ENCODE results near the gene SLX4.

SLX4 gene

DNA sequence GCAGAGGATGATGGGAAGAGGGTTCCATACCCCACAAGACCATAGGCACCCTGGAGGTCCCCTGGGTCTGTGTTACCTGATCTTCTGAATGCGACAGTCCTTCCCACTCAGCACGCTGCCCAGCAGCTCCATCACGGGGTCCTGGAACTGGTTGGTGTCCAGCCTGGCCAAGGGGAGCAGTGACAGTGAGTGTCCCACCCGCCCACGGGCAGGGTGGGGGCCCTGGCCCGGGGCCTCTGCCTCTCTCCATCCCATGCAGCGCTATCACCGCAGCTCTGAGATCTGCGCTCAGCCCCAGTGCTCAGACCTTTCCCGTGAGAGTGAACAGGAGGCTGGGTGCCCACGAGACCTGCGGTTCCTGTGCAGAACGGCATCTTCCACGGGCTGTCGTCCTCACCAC lies 49.8 kb downstream of the SLX4 start:
- no peak for DNase-seq (ENCODE audit: insufficient read length, low spot score)
- FAIRE-seq: no peak

DNA sequence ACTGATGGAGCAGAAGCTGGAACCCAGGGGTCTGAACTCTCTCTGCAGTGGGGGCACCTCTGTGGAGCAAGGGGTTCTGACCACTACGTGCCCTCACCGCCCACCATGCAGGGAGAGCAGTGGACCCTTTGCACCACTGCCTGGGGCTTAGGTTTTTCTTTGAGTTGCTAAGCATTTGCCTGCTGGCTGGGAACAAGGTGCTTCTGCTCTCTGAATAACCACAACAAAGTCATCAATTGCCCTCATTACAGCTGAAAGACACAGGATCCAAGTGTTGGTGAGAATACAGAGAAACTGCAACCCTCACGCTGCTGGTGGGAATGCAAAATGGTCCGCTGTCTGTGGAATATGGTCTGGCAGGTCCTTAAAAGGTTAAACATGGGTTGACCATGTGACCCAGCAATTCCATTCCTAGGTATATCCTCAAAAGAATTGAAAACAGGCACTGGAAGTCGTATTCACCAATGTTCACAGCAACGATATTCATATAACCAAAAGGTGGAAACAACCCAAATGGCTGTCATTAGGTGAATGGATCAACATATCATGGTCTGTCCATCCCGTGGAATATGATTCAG lies 57.0 kb downstream of the SLX4 start:
- no peak for DNase-seq (ENCODE audit: insufficient read length, low spot score)
- FAIRE-seq: no peak

DNA sequence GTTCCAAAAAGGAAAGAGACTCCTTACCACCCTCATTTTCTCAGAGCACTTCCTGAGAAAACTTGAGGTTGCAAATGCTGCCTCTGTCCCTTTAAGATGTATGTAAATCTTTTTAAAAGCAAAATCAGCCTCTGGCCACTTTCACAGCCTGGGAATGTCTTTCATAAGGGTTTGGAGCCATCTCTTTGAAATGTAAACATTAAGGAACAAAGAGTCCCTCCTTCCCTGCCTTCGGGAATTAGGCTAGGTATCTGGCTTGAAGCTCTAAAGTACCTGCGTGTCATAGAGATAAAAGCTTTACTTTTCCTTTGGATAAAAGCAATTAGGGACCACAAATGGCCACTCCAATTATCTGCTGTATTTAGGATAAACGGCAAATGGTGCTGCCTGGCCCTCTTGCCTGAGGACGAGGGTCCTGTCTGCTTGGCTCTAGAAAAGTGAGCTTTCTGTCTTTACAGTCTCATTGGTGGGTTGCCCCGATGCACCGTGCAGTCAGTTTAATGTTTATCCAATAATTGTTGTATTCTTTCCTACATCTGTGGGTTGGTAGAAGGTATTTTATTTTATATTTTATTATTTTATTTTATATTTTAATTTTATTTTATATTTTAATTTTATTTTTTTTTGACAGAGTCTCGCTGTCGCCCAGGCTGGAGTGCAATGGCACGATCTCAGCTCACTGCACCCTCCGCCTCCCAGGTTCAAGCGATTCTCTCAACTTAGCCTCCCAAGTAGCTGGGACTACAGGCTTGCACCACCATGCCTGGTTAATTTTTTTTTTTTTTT lies 58.1 kb downstream of the SLX4 start:
- no peak for FAIRE-seq

DNA sequence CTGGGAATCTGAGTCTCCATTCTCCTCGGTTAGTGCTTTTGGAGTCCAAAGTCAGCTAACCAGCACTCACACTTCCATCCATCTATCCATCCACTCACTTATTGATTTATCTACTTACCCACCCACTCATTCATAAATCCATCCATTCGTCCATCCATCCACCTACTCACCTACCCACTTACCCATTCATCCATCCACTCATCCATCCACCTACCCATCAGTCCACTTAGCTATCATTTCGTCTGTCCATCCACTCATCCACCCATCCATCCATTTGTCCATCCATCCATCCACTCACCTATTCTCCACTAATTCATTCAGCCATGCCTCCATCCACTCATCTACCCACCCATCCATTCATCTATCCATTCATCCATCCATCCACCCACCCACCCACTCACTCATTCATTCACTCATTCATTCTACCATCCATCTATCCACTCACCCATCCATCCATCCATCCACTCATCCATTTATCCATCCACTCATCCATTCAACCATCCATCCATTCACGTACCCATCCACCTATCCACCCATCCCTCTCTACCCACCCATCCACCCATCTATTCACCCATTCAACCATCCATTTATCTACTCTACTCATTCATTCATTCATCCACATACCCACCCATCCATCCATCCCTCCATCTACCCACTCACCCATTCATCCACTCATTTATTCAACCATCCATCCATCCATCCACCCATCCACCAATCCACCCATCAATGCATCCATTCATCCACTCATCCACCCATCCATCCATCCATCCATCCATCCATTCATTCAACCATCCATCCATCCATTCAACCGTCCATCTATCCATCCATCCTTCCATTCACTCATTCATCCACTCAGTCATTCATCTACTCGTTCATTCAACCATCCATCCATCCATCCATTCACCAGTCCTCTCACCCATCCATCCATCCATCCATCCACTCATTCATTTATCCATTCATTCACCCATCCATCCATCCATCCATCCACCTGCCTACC lies 60.3 kb downstream of the SLX4 start:
- no peak for DNase-seq (ENCODE audit: insufficient read length, low spot score)
- FAIRE-seq: peak; percentile 80

More for the DNA sequence above, 58.1 kb downstream of the SLX4 start:
- no peak for DNase-seq (ENCODE audit: insufficient read length, low spot score)

DNA sequence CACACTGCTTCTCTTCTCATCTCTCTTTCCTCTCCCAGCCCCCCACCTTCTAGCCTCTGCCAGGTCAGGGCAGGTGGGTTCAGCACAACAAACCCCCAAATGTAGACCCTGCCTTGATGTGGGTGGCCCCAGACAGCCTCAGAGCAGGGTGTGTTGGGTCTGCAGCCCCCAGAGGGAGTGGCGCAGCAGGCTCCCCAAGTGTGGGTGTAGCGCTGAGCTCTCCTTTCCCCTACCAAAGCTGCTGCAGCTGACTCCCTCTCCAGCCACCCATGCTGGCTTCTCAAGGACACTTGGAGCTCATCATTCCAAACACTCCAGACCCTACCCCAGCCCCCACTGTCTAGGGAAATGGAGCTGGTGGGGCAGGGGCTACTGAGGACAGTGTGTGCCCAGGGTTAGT lies 61.5 kb downstream of the SLX4 start:
- no peak for DNase-seq (ENCODE audit: insufficient read length, low spot score)
- no peak for FAIRE-seq

DNA sequence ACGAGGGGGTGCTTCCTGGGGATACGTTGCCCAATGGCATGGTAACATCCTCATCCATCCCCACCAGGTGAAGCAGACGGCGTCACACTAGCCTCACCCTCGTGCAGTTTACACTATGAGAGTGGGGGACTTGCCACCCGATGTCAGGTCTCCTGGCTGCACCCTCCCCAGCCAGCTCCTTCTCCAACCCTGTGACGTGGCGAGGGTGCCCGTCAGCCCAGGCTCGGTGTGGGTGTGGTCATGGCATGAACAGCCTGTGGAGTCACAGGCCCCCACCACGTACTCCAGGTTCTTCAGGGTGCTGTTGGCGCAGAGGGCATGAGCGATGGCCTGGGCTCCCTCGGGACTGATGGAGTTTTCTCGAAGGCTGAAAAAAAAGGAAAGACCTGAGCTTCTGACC lies 62.5 kb downstream of the SLX4 start:
- FAIRE-seq (no peak), DNase-seq (ENCODE audit: insufficient read length, low spot score) (no peak)

DNA sequence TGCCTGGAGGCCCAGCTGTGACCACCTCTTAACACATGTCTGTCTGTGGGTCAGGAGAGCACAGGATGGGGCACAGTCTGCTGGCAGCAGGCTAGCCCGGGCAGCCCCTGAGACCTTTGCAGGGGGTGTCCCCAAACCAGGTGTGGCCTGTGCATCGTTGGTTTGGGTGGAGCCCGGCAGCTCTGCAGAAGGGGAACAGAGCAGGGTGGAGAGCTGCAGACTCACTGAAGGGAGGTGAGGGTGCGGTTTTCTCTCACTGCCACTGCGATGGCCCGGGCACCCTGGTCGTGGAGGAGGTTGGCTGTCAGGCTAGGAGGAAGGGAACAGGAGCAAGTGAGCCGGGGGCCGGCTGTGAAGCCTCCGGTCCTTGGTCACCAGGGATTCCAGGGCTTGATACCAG lies 63.0 kb downstream of the SLX4 start:
- FAIRE-seq (no peak), DNase-seq (ENCODE audit: insufficient read length, low spot score) (no peak)

DNA sequence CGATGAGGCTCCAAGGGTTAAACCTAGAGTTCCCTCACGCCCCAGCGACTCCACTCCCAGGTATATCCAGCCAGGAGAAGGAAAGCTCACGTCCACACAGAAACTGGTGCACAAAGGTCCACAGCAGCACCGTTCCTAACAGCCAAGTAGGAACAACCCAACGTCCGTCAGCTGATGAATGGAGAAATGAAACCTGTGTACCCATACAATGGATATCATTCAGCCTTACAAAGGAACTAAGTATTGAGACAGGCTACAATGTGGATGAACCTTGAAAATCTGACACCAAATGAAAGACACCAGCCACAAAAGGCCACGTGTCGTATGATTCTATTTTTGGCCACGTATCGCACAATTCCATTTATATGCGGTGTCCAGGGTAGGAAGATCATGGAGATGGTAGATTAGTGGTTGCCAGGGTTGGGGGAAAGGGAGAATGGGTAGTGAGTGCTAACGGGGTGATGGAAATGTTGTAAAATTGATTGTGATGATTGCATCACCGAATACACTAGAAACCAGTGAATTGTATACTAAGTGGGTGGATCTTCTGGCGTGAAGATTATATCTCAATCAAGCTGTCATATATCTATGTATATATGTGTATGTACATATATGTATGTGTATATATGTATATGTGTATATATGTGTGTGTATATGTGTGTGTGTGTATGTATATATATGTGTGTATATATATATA lies 64.3 kb downstream of the SLX4 start:
- FAIRE-seq (no peak), DNase-seq (ENCODE audit: insufficient read length, low spot score) (no peak)

DNA sequence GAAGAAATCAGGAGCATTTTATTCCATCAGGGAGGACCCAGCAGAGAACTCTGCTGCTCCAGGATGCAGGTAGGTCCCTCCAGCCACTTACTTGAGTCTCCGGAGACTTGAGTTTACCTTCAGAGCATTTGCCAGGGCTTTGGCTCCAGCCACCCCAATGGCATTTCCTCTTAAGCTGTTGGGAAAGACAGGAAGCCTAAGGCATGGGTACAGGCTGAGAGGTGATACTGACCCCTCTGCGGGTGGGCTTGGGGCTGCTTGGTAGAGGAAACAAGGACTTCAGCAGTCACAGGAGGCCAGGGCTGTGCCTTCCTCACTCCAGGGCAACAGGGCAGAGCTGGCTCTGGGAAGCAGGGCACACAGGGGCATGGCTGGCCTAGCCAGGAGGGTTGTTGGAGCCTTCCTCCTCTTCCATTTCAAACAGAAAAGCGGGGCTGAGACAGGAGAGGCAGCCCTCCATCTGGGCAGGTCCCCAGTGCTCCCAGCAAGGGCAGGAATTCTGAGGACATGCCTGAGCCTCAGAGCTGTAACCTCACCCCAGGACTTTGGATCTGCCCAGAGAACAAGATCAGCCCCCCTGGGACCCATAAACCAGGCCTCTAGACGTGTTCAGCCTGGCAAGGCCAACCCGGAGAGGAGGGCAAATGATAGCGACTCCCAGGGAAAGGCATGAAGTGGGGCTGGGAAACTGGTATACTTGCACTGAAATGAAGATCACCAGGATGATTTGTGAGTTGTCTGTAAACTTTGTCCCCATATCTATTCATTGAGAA lies 68.6 kb downstream of the SLX4 start:
- no peak for FAIRE-seq

DNA sequence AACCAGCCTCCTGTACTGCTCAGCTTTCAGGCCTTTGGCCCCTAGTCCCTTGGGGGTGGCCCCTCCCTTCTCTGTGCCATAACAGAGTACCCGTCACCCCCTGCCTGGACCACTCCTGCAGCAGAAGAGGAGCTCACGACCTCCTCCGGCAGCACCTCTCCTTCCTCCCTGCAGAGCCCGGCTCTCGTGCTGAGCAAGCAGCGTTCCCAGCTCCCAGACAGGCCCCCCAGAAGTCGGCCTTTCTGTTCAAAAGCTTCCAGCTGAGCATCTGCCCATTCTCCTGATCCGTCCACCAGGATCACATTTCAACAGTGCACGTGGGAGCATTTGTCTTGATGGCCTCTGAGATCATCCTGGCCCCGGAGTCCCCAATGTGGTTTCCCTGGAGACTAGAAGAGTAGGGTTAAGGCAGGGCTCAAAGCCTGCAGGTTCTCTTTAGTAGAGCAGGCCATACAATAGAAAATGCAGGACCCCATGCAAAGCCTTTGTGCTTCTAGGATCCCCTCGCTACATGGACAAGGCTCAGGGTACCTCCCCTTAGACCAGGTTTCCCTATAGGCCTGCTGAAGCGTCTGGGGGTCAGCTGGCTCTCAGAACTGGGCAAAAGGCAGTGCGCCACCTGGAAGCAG lies 69.8 kb downstream of the SLX4 start:
- no peak for DNase-seq (ENCODE audit: insufficient read length, low spot score)
- no peak for FAIRE-seq

More for the DNA sequence above, 68.6 kb downstream of the SLX4 start:
- DNase-seq (ENCODE audit: insufficient read length, low spot score): no peak

DNA sequence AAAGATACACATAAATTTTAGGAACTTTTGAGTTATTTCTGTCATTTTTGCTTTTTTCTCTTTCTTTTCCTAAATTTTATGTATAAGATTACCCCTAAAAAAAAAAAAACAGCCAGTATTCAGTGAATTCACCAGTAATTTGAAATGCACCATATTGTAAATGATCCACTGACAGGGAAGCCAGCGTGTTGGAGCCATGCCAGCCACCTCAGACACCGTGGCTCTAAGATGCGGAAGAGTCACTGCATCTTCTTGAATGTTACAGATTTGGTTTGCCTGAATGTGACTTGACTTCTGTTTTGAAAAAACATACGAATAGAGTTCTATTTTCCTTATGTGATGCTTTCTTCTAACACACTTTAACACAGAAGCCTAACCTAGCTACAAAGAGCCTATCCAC lies 73.2 kb downstream of the SLX4 start:
- no peak for DNase-seq (ENCODE audit: insufficient read length, low spot score)
- no peak for FAIRE-seq

DNA sequence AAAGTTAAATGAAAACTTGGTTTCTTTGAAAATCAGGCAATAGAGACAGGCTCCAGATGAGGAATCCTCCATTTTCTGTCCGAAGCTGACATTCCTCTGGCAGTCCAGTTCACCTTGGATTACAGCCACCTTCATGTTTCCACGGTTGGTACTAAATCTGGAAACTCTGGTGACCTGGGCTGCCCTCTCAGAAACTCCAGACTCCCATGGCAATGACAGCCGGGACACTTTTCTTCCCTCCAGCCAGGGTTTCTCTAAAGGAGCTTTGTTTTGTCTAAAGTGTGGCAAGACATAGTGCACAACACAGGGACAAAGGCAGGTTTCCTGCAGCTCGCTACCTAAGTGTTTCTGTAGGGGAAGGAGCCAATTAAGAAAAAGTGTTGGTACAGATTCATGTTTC lies 74.6 kb downstream of the SLX4 start:
- no peak for FAIRE-seq
- DNase-seq (ENCODE audit: insufficient read length, low spot score): no peak

DNA sequence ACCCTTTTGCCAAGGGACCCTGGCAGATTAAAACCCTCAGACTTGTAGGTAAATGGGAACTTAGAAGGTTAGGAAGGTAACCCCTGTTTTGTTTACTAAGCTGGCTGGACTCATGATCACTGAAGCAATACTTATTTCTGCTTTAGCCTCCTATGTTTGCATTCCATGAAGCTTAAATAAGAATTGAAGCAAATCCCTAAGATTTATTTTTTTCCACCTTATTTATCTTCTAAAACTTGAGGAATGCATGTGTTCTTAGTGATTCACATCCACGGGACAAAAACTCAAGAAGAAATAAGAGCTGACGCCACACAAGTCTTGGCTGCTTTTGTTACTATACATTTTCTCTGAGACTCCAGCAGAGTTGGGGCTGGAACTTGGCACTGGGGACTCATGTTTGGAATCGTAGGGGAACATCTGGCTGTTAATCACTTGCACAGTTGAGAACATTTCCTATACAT lies 75.1 kb downstream of the SLX4 start:
- DNase-seq (ENCODE audit: insufficient read length, low spot score): no peak
- no peak for FAIRE-seq

DNA sequence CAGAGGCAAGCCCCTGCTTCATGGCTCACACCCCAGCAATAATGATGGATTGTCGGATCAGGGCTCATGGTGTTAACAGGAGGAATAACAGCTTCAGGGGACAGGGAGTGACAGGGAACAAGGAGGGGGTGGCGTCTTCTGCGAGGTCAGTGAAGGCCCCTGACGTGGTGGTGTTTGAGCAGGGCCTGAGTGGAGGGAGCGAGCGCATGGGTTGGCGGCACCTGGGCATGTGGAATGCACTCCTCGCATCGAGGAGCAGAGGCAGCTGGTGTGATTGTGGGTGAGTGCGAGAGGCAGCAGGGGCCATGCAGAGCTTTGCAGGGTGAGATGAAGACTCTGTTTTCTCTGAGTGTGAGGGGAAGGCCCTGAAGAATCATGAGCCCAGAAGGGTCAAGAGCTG lies 77.3 kb downstream of the SLX4 start:
- DNase-seq (ENCODE audit: insufficient read length, low spot score) (no peak), FAIRE-seq (no peak)

DNA sequence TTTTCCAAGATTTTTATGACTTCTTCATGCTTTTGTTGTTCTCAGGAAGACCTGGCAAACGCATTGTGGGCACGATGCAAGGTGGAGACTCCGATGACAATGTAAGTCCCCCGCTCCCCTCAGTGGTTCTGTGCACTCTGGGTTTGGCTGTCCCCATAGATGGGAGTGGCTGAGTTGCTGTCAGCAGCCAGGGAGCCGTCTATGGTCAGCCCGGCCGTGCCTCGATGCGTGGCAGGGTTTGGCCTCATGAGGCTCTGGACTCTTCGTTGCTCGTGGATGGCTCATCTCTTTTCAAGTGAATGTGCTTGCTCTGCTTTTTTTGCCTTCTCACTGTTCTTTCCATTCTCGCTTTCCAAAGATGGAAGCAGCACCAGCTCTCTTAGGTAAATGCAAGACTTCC lies 78.7 kb downstream of the SLX4 start:
- DNase-seq (ENCODE audit: insufficient read length, low spot score) (no peak), FAIRE-seq (no peak)

All from HTR-8/SVneo (cell line).